T-helper 2 cell treated with Interferon-gamma antibody and Interleukin-4, amounts not matched to agents 5 μg/mL and 100 μg/mL, for 36 hours (primary cell): ENCODE results near the gene CACNG7.

ENCODE experiments used
- DNase-seq: peaks from one replicate; pipeline ENCODE4 v3.0.0; 2021; ENCODE audit warnings: low spot score
- H3K27ac Mint-ChIP-seq: one replicate; pipeline ENCODE4 v1.8.0; 2021; ENCODE audit warnings: mild to moderate bottlenecking, mixed read lengths
- H3K27me3 Mint-ChIP-seq: one replicate; pipeline ENCODE4 v1.8.0; 2021; ENCODE audit warnings: low read depth, mixed read lengths
- H3K36me3 Mint-ChIP-seq: one replicate; pipeline ENCODE4 v1.8.0; 2021; ENCODE audit warnings: low read depth, mixed read lengths
- H3K4me1 Mint-ChIP-seq: one replicate; pipeline ENCODE4 v1.8.0; 2021; ENCODE audit warnings: low read depth, mixed read lengths
- H3K4me3 Mint-ChIP-seq: one replicate; pipeline ENCODE4 v1.8.0; 2022; ENCODE audit warnings: mild to moderate bottlenecking, moderate library complexity, mixed read lengths
- H3K9me3 Mint-ChIP-seq: one replicate; pipeline ENCODE4 v1.8.0; 2021; ENCODE audit warnings: mixed read lengths

CACNG7 gene

DNA sequence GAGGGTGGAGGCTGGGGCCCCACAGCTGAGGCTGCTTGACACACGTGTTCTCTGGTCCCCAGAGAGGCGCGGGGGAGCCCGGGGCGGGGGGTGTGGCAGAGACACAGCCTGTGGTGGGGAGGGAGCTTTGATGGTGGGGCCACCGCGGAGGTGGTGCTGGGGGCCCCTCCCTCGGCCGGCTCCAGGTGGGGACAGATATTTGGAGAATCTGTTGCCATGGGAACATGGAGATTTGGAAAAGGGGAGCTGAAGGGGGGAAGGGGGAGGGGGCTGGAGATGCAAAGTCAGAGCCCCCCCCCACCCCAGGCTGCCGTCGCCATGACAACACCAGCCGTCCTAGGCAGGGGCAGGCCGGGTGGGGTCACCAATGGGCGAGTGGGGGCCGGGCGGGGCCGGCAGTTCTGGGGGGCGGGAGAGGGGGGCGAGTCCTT lies 25.8 kb upstream of the CACNG7 start:
- DNase-seq = no peak
- no peaks in the 10 kb centered on the region for H3K36me3 Mint-ChIP-seq
- H3K4me3 Mint-ChIP-seq = no peak overlapping the region
- H3K4me1 Mint-ChIP-seq = peaks cover 3% of the 10 kb centered on the region
- H3K27me3 Mint-ChIP-seq = peaks cover 36% of the 10 kb centered on the region
- H3K27ac Mint-ChIP-seq = no peak overlapping the region
- no peaks in the 10 kb centered on the region for H3K9me3 Mint-ChIP-seq

GRCh38 chr19:53883741-53884140 lies 25.3 kb upstream of the CACNG7 start:
- no peaks in the 10 kb centered on the region for H3K36me3 Mint-ChIP-seq
- no peak overlapping the region for H3K27ac Mint-ChIP-seq
- H3K4me1 Mint-ChIP-seq = peaks cover 3% of the 10 kb centered on the region
- no peaks in the 10 kb centered on the region for H3K9me3 Mint-ChIP-seq
- no peak for DNase-seq
- H3K27me3 Mint-ChIP-seq = peaks cover 36% of the 10 kb centered on the region
- no peak overlapping the region for H3K4me3 Mint-ChIP-seq

- H3K27ac Mint-ChIP-seq = no peak overlapping the region
These were observed 24.8 kb upstream of the CACNG7 start for GRCh38 chr19:53884256-53884655.

DNA sequence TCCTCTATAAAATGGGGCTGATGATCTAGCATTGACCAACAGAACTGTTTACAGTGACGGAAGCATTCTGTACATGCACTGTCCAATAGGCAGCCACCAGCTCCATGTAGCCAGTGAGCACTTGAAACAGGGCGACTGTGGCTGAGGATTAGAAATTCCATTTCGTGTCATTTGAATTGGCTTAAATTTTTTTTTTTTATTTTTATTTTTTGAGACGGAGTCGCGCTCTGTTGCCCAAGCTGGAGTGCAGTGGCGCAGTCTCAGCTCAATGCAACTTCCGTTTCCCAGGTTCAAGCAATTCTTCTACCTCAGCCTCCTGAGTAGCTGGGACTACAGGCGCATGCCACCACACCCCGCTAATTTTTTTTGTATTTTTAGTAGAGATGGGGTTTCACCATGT lies 24.0 kb upstream of the CACNG7 start:
- no peaks in the 10 kb centered on the region for H3K9me3 Mint-ChIP-seq
- peaks cover 3% of the 10 kb centered on the region for H3K4me1 Mint-ChIP-seq
- no peak for DNase-seq
- no peaks in the 10 kb centered on the region for H3K36me3 Mint-ChIP-seq
- H3K27me3 Mint-ChIP-seq = peaks cover 38% of the 10 kb centered on the region
- H3K27ac Mint-ChIP-seq = no peak overlapping the region
- H3K4me3 Mint-ChIP-seq = no peak overlapping the region

More at GRCh38 chr19:53884256-53884655, 24.8 kb upstream of the CACNG7 start:
- Mint-ChIP-seq H3K36me3 (no peaks in the 10 kb centered on the region), H3K4me1 (peaks cover 3% of the 10 kb centered on the region), H3K9me3 (no peaks in the 10 kb centered on the region), H3K4me3 (no peak overlapping the region), H3K27me3 (peaks cover 37% of the 10 kb centered on the region)
- DNase-seq = no peak

DNA sequence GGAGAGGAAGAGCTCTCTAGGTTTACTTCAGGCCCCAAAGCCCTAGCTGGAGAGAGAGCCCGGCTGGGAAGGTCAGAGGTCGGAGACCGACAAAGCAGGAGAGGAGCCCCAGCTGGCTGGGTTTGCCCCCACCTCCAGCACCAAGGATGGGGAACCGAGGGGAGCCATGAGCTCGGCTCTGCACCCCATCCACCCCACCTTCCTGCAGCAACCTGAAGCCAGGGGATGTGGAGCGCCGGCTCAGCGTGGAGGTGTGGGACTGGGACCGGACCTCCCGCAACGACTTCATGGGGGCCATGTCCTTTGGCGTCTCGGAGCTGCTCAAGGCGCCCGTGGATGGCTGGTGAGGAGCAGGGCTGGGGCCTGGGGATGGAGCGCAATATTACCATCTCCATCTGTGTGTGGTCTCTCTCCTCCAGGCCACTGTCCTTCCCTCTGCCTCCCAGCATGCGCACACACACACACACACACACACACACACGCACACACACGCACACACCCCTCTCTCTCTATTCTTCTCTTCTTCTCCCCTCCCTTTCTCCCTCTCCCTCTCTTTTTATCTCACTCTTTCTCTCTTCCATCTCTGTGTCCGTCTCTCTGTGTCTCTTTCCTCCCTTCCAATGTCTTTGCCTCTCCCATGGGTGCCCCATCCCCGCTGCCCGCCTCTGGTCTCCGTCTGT lies 16.6 kb upstream of the CACNG7 start:
- H3K27me3 Mint-ChIP-seq = peaks cover 9% of the 10 kb centered on the region
- H3K9me3 Mint-ChIP-seq = no peaks in the 10 kb centered on the region
- no peak for DNase-seq
- no peak overlapping the region for H3K4me3 Mint-ChIP-seq
- no peaks in the 10 kb centered on the region for H3K36me3 Mint-ChIP-seq
- H3K4me1 Mint-ChIP-seq = no peaks in the 10 kb centered on the region
- H3K27ac Mint-ChIP-seq = no peak overlapping the region

DNA sequence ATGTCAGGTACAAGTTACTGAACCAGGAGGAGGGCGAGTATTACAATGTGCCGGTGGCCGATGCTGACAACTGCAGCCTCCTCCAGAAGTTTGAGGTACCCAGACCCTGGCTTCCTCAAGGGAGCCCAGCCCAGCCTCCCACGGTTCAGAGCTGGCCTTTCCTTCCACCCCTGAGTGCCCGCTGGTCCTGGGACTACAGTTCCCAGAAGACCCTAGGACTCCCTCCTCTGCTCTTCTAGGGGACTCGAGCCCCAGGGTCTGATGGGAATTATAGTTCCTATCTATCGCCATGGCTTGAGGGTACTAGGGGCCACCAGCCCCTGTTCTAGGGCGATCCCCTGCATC lies 16.1 kb upstream of the CACNG7 start:
- DNase-seq = no peak
- Mint-ChIP-seq H3K36me3 (no peaks in the 10 kb centered on the region), H3K27ac (no peak overlapping the region), H3K4me1 (no peaks in the 10 kb centered on the region), H3K4me3 (no peak overlapping the region), H3K27me3 (peaks cover 12% of the 10 kb centered on the region), H3K9me3 (no peaks in the 10 kb centered on the region)

DNA sequence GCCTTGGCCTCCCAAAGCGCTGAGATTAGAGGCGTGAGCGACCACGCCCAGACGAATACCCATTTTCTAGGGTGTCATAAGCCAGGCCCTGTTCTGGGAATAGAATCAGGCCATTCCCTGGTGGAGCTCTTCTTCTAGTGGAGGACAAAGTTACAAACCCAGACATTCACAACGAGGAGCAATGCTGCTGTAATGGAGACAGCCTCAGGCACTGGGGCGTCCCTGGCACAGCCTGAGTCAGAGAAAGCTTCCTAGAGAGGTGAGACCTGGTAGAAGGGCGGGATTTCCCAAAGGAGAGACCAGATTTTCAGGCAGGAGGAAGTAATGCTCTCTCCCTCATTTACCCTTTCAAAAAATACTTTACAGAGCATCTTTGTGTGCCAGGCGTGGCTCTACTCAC lies 14.4 kb upstream of the CACNG7 start:
- no peak for DNase-seq
- no peak overlapping the region for H3K4me3 Mint-ChIP-seq
- H3K27ac Mint-ChIP-seq = no peak overlapping the region
- H3K27me3 Mint-ChIP-seq = peaks cover 13% of the 10 kb centered on the region
- no peaks in the 10 kb centered on the region for H3K36me3 Mint-ChIP-seq
- peaks cover 5% of the 10 kb centered on the region for H3K4me1 Mint-ChIP-seq
- H3K9me3 Mint-ChIP-seq = no peaks in the 10 kb centered on the region

GRCh38 chr19:53896682-53897081 lies 12.4 kb upstream of the CACNG7 start:
- Mint-ChIP-seq H3K4me3 (no peak overlapping the region), H3K4me1 (peaks cover 5% of the 10 kb centered on the region), H3K36me3 (no peaks in the 10 kb centered on the region), H3K9me3 (no peaks in the 10 kb centered on the region), H3K27me3 (peaks cover 11% of the 10 kb centered on the region), H3K27ac (no peak overlapping the region)
- DNase-seq = no peak

GRCh38 chr19:53897459-53897858 lies 11.6 kb upstream of the CACNG7 start:
- no peak for DNase-seq
- Mint-ChIP-seq H3K4me3 (no peak overlapping the region), H3K27ac (no peak overlapping the region), H3K27me3 (peaks cover 9% of the 10 kb centered on the region), H3K36me3 (no peaks in the 10 kb centered on the region), H3K4me1 (peaks cover 5% of the 10 kb centered on the region), H3K9me3 (no peaks in the 10 kb centered on the region)

DNA sequence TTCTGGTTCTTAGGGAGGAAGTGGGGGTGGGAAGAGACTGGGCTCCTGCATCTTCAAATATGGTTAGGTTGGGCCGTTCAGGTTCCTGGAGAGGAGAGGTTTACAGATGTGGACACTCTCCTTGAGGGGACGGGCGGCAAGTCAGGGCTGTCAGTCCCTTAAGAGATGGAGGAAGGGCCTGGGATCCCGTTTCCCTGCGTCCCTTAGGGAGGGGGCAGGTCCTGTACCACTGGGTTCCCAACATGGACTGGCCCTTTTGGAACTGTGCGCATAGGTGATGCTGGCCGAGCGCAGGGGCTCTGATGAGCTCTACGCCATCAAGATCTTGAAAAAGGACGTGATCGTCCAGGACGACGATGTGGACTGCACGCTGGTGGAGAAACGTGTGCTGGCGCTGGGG lies 10.9 kb upstream of the CACNG7 start:
- Mint-ChIP-seq H3K27ac (no peak overlapping the region), H3K9me3 (no peaks in the 10 kb centered on the region), H3K36me3 (no peaks in the 10 kb centered on the region), H3K27me3 (peaks cover 9% of the 10 kb centered on the region), H3K4me3 (no peak overlapping the region), H3K4me1 (peaks cover 5% of the 10 kb centered on the region)
- DNase-seq = no peak

DNA sequence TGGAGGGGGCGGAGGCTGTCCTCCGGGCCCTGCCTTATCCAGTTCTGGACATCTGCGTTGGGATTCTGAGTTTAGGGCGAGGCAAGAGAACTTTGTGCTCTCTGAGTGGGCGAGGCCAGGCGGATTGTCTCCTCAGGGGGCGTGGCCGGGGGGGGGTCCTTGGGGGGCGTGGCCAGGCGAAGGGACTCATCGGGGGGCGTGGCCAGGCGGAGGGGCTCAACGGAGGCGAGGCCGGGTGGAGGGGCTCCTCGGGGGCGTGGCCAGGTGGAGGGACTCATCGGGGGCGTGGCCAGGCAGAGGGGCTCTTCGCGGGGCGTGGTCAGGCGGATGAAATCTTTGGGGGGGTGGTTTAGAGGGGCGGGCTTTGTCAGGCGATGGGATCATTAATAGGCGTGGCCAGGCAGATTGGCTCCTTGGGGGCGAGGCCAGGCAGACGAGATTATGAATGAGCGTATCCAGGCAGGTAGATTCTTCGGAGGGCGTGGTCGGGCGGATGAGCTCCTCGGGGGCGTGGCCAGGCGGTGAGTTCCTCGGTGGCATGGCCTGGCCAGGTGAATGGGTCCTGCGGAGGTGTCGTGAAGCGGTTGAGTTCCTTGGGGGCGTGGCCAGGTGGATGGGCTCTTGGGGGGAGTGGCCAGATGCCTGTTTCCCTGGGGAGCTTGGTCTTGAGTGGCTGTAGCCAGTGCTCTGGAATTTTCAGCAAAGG lies 10.3 kb upstream of the CACNG7 start:
- no peaks in the 10 kb centered on the region for H3K36me3 Mint-ChIP-seq
- H3K27ac Mint-ChIP-seq = no peak overlapping the region
- DNase-seq = no peak
- no peak overlapping the region for H3K4me3 Mint-ChIP-seq
- H3K9me3 Mint-ChIP-seq = no peaks in the 10 kb centered on the region
- H3K4me1 Mint-ChIP-seq = peaks cover 5% of the 10 kb centered on the region
- peaks cover 9% of the 10 kb centered on the region for H3K27me3 Mint-ChIP-seq

- no peak overlapping the region for H3K4me3 Mint-ChIP-seq
- peaks cover 12% of the 10 kb centered on the region for H3K27me3 Mint-ChIP-seq
- H3K27ac Mint-ChIP-seq = no peak overlapping the region
- H3K9me3 Mint-ChIP-seq = no peaks in the 10 kb centered on the region
- DNase-seq = no peak
- no peaks in the 10 kb centered on the region for H3K36me3 Mint-ChIP-seq
- peaks cover 7% of the 10 kb centered on the region for H3K4me1 Mint-ChIP-seq
These were observed 8.8 kb upstream of the CACNG7 start for GRCh38 chr19:53900191-53900860.

DNA sequence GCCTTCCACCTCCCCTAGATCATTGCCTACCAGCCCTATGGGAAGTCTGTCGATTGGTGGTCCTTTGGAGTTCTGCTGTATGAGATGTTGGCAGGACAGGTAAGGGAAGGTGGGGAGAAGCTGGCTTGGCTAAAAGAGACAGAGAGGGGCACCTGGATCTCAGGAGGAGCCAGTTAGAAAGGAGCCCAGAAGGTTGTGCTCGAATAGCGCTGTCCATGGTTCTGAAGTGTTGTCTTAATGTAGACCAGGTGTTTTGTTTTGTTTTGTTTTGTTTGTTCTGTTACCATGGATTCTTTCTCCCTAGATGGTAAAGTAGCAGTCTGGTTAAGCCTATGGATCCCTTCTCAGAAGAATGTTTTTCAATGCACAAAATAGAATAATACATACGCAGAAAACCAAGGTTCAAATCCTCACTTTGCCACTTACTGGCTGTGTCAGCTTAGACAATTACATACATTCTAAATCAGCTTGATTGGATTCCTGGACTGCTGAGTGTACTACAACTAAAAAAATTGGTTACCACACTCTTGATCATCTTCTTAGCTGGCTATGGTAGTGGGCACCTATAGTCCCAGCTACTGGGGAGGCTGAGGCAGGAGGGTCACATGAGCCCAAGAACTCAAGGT lies 5.9 kb upstream of the CACNG7 start:
- H3K27ac Mint-ChIP-seq = no peak overlapping the region
- H3K9me3 Mint-ChIP-seq = no peaks in the 10 kb centered on the region
- no peak overlapping the region for H3K4me3 Mint-ChIP-seq
- H3K27me3 Mint-ChIP-seq = peaks cover 28% of the 10 kb centered on the region
- DNase-seq = no peak
- H3K36me3 Mint-ChIP-seq = no peaks in the 10 kb centered on the region
- H3K4me1 Mint-ChIP-seq = peaks cover 13% of the 10 kb centered on the region

GRCh38 chr19:53904909-53905308 lies 4.2 kb upstream of the CACNG7 start:
- H3K27me3 Mint-ChIP-seq = peaks cover 39% of the 10 kb centered on the region
- no peak overlapping the region for H3K4me3 Mint-ChIP-seq
- H3K4me1 Mint-ChIP-seq = peaks cover 11% of the 10 kb centered on the region
- H3K9me3 Mint-ChIP-seq = no peaks in the 10 kb centered on the region
- DNase-seq = no peak
- H3K27ac Mint-ChIP-seq = no peak overlapping the region
- no peaks in the 10 kb centered on the region for H3K36me3 Mint-ChIP-seq
